Measurements from ENCODE around the gene SDE2.

DNA sequence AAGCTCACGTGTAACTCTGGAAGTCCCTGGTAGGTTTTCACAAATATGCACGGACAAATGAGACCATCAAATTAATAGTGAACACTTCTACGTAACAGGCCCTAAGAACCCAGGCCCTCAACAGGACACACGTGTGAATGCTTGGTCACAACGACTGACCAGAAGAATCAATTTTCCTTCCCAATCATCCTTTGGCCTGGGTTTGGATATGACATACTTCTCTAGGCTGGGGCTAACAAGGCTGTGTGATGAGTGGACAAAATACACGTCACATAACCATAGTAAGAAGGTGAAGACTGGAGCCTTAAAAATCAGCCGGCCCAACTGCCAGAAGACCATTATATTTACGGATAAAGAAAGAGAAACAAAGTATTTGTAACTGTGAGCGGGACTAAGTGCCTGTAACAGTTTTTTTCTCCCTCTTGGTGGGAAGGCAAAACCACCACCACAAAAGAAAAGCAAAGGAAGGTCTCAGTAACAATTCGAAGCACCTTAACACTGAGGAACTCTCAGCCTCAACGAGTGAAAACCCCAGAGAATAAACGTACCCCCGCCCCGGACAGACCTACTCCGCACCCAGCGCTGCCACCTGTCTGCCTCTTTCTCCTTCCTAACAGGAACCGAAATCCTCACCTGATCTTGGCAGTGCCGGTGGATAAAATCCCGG lies 450 bp downstream of the SDE2 start:
- TF ChIP-seq, protein P1, sequence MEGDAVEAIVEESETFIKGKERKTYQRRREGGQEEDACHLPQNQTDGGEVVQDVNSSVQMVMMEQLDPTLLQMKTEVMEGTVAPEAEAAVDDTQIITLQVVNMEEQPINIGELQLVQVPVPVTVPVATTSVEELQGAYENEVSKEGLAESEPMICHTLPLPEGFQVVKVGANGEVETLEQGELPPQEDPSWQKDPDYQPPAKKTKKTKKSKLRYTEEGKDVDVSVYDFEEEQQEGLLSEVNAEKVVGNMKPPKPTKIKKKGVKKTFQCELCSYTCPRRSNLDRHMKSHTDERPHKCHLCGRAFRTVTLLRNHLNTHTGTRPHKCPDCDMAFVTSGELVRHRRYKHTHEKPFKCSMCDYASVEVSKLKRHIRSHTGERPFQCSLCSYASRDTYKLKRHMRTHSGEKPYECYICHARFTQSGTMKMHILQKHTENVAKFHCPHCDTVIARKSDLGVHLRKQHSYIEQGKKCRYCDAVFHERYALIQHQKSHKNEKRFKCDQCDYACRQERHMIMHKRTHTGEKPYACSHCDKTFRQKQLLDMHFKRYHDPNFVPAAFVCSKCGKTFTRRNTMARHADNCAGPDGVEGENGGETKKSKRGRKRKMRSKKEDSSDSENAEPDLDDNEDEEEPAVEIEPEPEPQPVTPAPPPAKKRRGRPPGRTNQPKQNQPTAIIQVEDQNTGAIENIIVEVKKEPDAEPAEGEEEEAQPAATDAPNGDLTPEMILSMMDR (IDR thresholded peaks at IDR 0.05), result peak in 1 of 7 experiments; percentile 12
- no peak for TF ChIP-seq POLR2AphosphoS5 (IDR thresholded peaks at IDR 0.05)
